NB4 (cell line): ENCODE data around the gene LCE1C.

Experiments
- POLR2A ChIP-seq: IDR thresholded peaks from 2 replicates; pipeline ENCODE4 v1.6.1; 2011; ENCODE audit warnings: mild to moderate bottlenecking; ENCODE audit not compliant: insufficient read length; ENCODE audit errors: extremely low read depth
- TF ChIP-seq, protein P1 (sequence below): IDR thresholded peaks from one replicate; pipeline ENCODE4 v1.5.1; 2012; ENCODE audit warnings: low read depth, low read length

DNA sequence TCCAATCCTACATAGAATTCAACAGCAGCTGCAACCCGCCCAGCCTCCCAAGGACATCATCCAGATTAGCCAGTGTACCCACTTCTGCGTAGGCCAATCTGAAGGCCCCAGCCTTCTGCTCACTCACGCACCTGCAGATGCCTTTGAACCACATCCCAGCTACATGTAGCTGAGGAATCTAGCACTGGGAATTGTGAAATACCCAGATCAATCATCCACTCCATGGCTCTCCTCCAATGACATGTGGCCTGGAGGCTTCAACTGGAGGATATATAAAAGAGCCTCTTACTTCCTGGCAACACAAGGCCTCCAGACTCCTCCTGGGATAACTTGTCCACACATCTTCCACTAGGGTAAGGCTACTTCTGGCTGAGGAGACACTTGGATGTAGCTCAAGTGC, 36.1 kb upstream of the LCE1C start, which contains the start of gene LCE6A:
- TF ChIP-seq, protein P1, sequence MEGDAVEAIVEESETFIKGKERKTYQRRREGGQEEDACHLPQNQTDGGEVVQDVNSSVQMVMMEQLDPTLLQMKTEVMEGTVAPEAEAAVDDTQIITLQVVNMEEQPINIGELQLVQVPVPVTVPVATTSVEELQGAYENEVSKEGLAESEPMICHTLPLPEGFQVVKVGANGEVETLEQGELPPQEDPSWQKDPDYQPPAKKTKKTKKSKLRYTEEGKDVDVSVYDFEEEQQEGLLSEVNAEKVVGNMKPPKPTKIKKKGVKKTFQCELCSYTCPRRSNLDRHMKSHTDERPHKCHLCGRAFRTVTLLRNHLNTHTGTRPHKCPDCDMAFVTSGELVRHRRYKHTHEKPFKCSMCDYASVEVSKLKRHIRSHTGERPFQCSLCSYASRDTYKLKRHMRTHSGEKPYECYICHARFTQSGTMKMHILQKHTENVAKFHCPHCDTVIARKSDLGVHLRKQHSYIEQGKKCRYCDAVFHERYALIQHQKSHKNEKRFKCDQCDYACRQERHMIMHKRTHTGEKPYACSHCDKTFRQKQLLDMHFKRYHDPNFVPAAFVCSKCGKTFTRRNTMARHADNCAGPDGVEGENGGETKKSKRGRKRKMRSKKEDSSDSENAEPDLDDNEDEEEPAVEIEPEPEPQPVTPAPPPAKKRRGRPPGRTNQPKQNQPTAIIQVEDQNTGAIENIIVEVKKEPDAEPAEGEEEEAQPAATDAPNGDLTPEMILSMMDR, result no peak
- no peak for TF ChIP-seq POLR2A
